NCI-H1092 (cell line): ENCODE data around the gene C1QTNF12.

Experiments used
- DNase-seq: peaks from one replicate; lab custom pipeline; 2025; lab: John Stamatoyannopoulos, UW

The C1QTNF12 gene

GRCh38 chr1:1240822-1241587 is 5.5 kb downstream of the C1QTNF12 start:
- no peak for DNase-seq

DNA sequence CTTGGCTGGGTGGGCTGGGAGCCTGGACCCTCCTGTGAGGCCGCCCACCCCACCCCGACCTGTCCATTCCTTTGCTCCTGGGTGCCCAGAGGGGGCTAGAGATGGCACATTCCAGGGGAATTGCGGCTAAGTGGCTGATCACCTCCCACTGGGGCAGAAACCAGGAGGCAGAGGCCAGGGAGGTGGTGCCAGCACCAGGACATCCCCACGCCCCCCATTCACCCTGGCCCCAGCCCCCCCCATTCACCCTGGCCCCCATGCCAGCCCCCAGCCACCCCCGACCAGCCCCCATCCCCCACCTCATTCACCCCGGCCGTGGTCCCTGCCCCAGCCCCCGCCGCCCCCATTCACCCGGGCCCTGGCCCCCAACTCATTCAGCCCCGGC is 6.2 kb downstream of the C1QTNF12 start:
- DNase-seq: no peak

DNA sequence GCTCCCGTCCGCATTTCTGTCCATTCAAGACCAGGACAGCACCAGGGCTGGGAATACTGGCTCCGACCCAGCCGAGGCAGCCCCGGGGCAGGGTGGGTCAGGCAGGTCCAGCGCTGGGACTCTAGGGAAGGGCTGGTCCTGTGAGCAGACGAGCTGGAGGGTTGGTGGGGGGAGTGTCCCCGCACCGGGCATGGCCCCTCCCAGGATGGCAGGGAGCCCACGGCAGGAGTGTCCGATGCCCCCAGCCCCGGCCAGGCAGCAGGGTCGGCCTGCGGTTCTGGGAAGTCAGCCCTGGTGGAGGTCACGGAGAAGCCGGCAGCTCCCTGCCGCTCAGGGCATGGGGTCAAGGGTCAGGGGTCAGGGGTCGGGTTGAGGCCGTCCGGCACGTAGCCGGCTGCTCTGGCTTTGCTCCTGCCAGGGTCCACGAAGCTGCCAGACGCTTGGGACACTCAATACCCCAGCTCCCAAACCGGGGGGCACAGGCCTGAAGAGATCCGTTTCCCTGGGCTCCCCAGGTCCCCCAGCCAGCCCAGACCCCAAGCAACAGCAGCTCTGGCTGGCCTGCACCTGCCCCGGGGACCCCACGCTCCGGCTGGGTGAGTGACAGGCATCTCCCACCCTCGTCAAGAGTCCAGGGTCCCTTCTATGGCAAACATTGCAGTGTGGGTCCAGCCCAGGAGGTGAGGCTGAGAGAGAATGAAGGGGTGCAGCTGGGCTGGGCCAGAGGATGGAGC is 6.7 kb downstream of the C1QTNF12 start:
- no peak for DNase-seq

- no peak for DNase-seq
Observed at GRCh38 chr1:1239227-1239613, 7.3 kb downstream of the C1QTNF12 start.

GRCh38 chr1:1238702-1239178 is 7.8 kb downstream of the C1QTNF12 start:
- no peak for DNase-seq

DNA sequence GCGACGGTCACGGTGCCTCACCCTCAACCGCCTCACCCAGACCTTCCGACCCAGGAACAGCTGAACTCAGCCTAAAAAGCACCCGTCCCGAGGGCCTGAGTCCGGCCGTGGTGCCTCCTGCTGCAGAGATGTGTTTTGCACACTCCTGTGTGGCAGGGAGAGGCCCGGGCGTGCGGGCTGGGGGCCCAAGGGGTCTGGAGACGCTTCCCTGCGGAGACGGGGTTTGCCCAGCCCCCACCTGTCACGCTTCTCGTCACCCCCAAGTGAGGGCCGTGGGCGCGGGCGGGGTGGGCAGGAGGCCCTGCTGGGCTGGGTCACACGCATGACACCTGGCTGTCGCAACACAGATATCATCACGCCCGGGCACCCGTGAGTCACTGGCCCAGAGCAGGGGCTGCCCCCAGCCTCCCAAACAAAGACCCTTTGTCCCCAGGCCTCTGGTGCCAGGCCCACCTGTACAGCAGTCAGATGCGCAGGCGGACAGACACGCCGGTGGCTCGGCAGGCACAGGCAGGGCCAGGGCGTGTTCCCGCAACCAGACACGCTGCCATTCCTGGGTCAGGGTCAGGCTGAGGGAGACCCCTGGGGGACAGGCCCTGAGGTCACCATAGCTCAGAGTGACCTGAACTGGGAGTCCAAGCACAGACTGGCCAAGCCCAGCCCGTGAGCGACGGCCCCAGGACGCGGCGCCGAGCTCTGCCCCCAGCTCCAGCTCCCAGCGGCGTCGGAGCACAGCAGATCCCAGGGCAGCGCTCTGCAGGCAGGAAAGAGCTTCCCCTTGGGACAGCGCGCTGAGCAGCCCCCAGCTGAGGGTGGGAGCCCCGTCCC is 8.4 kb downstream of the C1QTNF12 start:
- no peak for DNase-seq

DNA sequence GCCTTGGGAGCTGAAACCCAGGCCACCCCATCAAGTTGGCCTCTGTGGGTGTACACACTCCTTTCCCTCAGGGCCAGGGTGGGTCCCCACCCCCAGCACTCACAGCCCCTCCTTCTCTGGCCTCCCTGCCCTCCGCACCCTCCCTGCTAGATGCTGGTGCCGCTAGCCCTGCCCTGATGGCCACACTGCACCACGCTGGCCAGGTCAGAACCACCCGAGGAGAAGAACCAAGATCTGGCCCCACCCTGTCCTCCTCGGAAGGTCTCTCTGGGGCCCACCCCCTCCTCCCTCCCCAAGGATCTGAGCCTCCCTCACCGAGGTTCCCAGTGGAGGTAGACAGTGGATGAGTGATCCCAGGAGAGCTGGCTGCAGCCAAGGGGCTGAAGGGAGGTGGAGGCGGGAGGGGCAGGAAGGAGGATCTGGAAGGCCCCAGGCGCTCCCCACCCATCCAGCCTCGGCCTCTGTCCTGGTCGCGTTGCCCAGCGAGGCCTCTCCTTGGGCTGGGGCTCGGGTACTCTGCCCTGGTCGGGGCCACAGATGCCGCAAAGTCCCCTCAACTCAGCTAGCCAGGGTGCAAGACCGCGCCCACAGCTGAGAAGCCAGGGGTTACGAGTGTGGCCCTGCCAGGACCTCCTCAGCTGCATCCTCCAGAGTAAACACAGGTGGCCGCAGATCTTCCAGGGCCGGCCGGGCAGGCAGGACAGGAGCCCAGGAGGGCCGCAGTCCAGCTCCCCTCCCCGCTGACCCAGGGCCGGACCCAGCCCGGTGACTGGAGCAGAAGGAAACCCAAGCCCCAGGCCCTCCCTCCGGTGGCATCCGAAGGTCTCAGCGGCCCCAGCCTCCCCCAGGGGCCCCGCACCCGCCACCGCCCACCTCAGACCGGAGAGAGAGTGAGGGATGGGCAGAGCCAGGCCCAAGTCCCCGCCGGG is 9.3 kb downstream of the C1QTNF12 start:
- no peak for DNase-seq

- DNase-seq: no peak
Observed at GRCh38 chr1:1236176-1236763, 10.3 kb downstream of the C1QTNF12 start.

- DNase-seq: no peak
Observed at GRCh38 chr1:1235016-1235744, 11.3 kb downstream of the C1QTNF12 start.

- no peak for DNase-seq
Observed at GRCh38 chr1:1234180-1234808, 12.2 kb downstream of the C1QTNF12 start.

GRCh38 chr1:1233567-1233892 is 13.0 kb downstream of the C1QTNF12 start:
- no peak for DNase-seq

DNA sequence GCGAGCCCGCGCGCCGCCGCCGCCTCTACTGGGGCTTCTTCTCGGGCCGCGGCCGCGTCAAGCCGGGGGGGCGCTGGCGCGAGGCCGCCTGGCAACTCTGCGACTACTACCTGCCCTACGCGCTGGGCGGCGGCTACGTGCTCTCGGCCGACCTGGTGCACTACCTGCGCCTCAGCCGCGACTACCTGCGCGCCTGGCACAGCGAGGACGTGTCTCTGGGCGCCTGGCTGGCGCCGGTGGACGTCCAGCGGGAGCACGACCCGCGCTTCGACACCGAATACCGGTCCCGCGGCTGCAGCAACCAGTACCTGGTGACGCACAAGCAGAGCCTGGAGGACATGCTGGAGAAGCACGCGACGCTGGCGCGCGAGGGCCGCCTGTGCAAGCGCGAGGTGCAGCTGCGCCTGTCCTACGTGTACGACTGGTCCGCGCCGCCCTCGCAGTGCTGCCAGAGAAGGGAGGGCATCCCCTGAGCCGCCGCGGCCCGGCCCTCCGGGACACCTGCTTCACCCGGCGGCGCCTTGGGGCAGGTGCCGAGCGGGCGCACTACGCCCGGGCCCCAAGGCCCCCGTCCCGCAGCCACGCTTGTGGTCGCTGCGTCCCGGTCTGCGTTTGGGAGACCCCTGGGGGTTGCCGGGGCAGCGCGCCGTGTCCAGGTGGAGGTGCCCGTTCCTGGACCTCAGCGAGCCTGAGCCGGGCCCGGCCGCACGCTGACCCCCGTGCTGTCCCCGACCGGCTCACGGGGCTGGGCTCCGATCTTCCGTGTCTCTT is 13.5 kb downstream of the C1QTNF12 start:
- DNase-seq: no peak

DNA sequence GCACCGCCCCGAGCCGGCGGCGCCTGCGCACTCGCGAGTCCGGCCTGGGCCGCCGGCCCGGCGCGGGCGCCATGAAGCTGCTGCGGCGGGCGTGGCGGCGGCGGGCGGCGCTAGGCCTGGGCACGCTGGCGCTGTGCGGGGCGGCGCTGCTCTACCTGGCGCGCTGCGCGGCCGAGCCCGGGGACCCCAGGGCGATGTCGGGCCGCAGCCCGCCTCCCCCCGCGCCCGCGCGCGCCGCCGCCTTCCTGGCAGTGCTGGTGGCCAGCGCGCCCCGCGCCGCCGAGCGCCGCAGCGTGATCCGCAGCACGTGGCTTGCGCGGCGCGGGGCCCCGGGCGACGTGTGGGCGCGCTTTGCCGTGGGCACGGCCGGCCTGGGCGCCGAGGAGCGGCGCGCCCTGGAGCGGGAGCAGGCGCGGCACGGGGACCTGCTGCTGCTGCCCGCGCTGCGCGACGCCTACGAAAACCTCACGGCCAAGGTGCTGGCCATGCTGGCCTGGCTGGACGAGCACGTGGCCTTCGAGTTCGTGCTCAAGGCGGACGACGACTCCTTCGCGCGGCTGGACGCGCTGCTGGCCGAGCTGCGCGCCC is 14.2 kb downstream of the C1QTNF12 start, which contains the start of gene B3GALT6:
Gene B3GALT6, plus strand, starts transcription at position 30 of the 588 bp plus-strand sequence. Its CDS starts 42 bp downstream, at position 72.
- no peak for DNase-seq

GRCh38 chr1:1231400-1232207 is 14.9 kb downstream of the C1QTNF12 start, which contains the start of gene SDF4:
Gene SDF4 (minus strand): TSS chr1:1232001. CDS start chr1:1228772, 3,229 bp downstream.
- peak; percentile 89 for DNase-seq

- DNase-seq: no peak
Observed at GRCh38 chr1:1230656-1231399, 15.7 kb downstream of the C1QTNF12 start.

- no peak for DNase-seq
Observed at GRCh38 chr1:1229770-1230169, 16.8 kb downstream of the C1QTNF12 start.
